Measurements from ENCODE around the gene DRICH1.
"Not testable (repeated sequence)": the region's sequence is repeated elsewhere in the genome, so short reads cannot be mapped to it uniquely, and the experiment has no call there.

Gene DRICH1, protein sequence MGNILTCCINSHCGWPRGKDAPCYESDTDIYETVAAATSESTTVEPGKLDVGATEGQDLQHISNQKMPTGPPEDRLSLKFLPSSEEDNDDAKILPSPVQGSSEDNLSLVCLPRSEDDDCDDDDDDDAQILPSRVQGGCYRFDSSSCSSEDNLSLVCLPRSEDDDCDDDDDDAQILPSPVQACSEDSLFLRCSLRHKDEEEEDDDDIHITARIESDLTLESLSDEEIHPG

GRCh38 chr22:23632178-23632577 is at the start of gene DRICH1:
Gene DRICH1, minus strand, starts transcription at chr22:23632321. Its CDS starts 298 bp downstream, at chr22:23632023.
- DNase-seq (ENCODE audit: low spot score) = no peak

- peak; percentile 6 for DNase-seq (ENCODE audit: low spot score)
These were observed 49.1 kb upstream of the DRICH1 start for GRCh38 chr22:23681026-23681809.

DNA sequence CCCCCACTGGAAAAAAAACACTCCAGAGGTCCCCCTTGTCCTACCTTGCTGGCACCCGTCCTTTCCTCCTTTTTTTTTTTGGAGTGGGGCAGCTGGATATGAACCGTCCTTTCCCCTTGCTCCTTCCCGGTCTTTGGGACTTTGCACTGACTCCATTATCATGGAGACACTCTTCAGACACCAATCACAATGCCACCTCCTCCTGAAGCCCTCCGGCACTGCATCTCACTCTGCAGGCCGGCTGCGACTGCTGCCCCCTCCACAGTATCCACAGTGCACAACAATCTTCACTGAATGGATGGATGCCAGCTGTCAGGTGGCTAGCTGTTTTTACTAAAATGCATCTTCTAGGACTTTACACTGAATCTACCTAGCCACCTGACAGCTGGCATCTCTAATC is 46.0 kb upstream of the DRICH1 start:
- no peak for DNase-seq (ENCODE audit: low spot score)

DNA sequence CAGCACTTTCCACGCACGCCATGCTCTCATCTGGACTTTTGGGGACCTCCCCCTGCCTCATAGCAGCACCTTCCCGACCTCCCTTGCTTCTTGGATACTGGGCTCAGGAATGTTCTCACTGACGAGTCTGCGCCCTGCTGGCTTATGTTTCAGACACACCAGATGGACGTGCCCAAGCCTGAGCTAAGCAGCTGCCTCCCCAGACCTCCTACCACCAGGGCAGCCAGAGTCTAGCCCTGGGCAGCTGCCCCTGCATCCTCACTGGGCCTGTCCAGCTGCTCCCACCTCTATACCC is 45.5 kb upstream of the DRICH1 start:
- no peak for DNase-seq (ENCODE audit: low spot score)

DNA sequence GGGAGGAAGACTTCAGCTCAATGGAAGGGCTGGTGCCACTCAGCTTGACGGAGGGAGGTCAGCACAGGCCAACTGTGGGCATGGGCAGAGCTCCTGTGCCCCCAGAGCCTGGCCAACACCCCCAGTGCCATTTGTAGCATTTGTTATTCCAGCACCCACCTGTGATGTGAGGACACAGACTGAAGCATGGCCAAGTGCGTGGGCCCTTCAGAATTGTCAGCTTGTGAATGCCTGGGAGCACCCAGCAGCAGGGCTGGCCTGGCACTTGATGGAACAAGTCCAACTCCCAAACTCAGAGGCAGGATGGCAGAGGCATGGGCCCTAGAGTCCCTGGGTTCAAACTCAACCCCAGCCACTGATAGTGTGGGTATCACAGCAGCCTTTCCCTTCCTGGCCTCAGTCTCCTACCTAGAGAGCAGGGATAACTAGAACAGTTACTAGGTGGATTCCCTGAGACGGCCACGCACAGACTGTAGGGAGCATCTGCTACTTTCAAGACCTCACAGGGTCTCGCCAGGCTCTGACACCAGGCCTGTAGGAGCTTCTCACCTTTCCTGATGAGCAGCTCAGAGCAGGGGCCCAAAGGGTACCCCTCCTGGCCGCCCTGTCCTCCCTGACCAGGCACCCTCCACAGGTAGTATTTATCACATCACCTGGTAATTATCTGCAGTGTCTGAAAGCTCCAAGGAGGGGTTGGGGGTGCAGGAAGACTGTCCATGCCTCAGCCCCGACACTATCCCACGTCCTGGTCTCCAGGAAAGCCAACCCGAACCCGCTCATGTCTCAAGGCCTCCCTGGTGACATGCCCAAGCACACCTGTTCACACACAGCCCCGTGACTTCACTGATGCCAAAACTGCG is 45.0 kb upstream of the DRICH1 start:
- DNase-seq (ENCODE audit: low spot score) = not testable (repeated sequence)

DNA sequence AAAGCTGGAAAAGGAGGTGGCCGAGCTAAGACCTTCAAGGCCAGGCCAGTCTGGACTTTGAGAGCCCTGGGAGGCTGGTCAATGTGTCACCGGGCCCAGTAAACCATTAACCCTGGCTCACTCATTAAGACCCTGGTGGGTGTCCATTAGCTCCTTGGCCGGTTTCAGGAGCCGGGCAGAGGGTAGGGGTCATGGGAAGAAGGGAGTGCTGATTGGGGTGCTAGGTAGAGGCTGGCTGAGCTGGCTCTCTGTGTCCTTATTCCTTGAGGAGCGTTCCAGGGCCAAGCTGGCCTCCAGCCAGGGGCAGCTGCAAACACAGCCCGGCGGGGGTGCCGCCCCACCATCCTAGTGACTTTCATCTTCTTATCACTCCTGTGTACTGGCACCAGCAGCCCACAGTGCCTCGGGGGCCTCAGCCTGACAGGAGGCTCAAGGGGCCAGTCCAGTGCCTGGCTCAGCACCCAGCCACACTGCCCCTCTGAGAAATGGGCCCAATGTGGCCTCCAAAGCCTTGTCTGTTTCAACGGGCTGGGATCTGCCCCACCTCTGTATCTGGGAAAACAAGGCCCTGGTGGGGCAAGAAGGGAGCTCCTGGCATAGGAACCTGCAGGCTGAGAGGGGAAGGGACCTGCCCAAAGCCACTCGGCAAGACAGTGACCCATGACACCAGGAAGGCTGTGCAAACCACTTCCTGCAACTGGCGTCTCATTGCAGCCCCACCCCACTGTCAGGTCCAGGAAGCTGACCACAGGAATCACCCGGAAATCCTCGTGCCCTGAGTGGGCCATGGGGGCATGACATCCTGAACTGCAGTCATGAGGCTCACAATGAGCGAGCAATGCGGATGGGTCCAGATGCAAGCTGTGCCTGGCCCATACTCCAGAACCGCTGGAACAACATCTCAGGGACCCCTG is 43.6 kb upstream of the DRICH1 start:
- peak; percentile 51 for DNase-seq (ENCODE audit: low spot score)

- not testable (repeated sequence) for DNase-seq (ENCODE audit: low spot score)
These were observed 42.9 kb upstream of the DRICH1 start for GRCh38 chr22:23674886-23675501.

DNA sequence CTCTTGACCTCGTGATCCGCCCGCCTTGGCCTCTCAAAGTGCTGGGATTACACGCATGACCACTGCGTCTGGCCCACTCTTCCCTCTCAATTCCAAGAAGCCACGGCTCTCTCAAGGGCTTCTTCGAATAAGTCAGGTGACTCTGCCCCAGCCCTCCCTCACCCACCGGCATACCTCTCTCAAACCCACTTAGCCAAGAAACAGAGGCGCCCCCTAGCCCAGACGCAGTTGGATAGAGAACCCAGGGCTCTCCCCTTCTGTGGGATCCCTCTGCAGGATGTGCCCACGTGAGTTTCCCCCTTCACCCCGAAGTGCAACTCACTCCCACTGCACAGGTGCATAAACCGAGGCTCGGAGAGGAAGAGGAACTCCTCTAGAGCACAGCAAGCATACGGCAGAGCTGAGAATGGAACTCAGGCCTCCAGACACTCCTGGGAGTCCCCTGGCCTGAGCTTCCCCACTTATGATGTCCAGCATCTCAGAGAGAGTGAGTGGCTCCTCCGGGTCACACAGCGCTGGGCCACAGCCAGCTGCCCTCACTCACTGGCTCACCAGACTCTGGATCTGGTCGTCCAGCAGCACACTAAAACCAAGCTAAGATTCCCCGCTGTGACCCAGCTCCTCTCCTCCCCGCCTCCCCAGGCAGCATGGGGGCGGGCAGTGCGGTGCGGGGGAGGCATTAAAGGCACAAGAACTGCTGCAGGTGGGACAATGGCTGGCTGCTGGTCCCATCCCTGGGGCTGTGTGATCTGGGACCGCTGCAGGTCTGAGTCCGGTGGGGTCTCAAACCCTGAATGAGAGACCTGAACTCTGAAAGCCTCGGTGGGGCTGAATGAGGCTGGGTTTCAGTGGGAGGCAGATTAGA is 41.9 kb upstream of the DRICH1 start:
- no peak for DNase-seq (ENCODE audit: low spot score)

GRCh38 chr22:23673050-23673620 is 41.0 kb upstream of the DRICH1 start:
- DNase-seq (ENCODE audit: low spot score) = no peak

- DNase-seq (ENCODE audit: low spot score) = not testable (repeated sequence)
These were observed 40.4 kb upstream of the DRICH1 start for GRCh38 chr22:23672307-23673049.

DNA sequence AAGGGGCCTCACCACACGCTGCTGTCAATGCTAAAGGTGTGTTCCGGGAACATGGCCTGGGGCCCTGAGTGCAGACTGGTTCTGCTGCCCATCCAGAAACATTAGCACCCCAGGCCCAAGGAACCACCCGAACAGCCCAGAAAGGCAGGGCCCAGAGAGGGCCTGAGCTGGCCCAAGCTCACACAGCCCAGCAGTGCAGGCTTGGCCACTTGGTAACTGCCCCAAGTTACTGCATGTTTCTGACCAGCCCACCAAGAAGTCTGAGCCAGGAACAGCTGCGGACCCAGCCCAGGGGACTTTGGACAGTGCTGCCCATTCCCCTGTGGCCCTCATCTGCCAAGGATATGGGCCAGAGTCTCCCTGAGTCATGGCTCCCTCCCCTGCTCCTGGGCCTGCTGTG is 39.3 kb upstream of the DRICH1 start:
- not testable (repeated sequence) for DNase-seq (ENCODE audit: low spot score)

DNA sequence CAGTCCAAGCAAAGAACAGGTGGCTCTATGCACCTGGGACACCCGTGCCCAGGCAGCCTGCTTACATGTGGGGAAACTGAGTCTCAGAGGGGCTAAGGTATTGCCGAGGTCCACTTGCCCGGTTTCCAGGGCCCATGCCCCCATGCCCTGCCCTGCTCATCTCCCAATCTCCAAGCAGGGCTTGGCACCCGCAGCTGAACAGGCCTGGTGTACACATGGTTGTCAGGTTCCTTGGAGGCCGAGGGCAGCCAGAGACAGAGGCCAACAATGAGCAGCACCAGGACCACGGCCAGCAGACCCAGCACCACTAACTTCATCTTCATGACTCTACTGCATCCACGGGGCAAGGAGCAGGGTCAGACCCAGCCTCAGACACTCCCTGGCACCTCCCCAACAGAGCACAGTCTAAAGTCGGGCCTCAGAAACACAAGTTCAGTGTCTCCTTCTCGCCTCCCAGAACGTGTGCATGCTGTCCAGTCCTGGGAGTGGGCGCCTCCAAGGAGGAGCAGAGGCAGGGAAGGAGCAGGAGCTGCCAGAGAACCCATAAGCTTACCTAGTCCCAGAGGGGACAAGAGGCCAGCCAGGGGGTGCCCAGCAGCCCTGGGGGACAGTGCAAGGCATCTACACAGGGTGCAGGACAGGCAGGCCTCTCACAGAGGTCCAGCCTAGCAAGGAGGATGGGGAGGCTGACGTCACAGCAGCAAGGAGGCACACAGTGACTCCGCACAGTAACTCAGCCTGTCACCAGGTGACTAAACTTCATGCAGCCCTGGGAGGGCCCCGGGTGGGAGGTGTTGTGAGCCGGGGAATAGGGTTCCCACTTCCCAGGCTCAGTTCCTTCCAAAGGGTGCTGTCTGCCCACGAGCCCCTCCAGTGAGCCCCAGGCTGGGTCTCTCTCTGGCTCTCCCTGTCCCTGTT is 38.5 kb upstream of the DRICH1 start:
- no peak for DNase-seq (ENCODE audit: low spot score)

- DNase-seq (ENCODE audit: low spot score) = not testable (repeated sequence)
These were observed 28.3 kb upstream of the DRICH1 start for GRCh38 chr22:23660381-23660780.

DNA sequence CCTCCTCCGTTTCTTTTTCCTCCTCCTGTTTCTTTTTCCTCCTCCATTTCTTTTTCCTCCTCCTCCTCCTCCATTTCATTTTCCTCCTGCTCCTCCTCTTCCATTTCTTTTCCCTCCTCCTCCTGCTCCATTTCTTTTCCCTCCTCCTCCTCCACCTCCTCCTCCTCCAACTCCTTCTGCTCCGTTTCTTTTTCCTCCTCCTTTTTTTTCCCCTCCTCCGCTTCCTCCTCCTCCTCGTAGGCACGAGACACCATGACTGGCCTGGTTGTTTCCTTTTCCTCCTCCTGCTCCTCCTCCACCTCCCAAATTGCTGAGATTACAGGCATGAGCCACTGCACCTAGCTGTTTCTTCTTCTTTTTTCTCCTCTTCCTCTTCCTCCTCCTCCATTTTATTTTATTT is 25.6 kb upstream of the DRICH1 start:
- DNase-seq (ENCODE audit: low spot score) = no peak

GRCh38 chr22:23655891-23656475 is 23.9 kb upstream of the DRICH1 start:
- no peak for DNase-seq (ENCODE audit: low spot score)

DNA sequence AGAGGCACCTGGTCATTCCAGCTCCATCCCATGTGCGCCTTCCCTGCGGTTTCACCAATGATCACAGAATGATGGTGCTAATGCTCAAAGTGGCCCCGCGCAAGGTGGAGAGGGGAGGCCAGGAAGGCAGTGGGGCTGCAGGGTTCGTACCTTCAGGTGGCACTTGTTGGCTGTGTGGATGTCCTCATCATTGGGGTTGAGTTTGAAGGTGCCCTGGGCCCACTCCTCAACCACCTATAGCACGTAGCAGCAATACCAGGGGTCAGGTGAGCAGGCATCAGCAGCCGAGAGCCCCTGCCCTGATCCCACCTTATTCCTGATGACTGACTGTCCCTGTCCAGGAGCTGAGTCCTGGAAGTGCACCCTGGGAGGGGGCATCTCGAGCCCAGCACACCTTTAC is 20.6 kb upstream of the DRICH1 start:
- no peak for DNase-seq (ENCODE audit: low spot score)

DNA sequence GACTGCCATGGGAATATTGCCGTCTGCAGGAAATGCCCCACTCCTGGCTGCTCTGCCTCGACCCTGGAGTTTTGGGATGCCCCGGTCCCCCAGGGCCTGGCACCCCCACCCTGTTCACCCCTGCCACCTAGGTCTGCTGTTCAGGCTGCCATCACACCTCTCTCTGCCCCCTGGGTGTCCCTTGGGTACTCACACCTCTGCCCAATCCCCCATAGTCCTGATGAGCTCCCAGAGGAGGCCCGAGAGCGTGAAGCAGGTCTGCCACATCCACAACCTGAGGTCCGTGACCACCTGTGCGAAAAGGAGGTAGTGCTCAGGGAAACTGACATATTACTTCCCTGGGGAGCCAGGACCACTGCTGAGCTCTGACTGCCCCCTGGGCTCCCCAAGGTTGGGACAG is 20.2 kb upstream of the DRICH1 start:
- no peak for DNase-seq (ENCODE audit: low spot score)

DNA sequence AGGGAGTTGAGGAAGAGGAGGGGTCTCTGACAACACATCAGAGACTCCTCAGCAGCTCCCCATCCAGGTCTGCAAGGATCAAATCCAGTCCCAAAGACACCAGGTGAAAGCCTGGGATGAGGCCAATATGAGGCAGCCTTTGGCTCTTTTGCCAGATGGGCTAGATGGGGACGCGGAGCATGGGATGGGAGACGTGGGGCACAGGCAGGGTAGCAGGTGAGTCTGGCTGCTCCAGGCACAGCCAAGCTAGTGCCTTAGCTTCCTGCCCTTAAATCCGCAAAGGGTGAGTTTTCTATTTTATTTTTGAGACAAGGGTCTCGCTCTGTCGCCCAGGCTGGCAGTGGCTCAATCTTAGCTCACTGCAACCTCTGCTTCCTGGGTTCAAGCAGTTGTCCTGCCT is 19.6 kb upstream of the DRICH1 start:
- no peak for DNase-seq (ENCODE audit: low spot score)

Measured in AG20443 (cell line).